Mesodermal cell (in vitro differentiated cells): ENCODE data around the gene MACF1.

Experiments used
- H3K27ac ChIP-seq: 2 replicates; pipeline ENCODE4 v1.7.0; 2013; ENCODE audit warnings: mild to moderate bottlenecking, low read depth, low read length, moderate library complexity; ENCODE audit not compliant: severe bottlenecking
- H3K36me3 ChIP-seq: 2 replicates; pipeline ENCODE4 v1.7.1; 2013; ENCODE audit warnings: mild to moderate bottlenecking, low read length, moderate library complexity; ENCODE audit not compliant: control insufficient read depth, insufficient read depth
- H3K4me1 ChIP-seq: one replicate; pipeline ENCODE4 v1.7.1; 2013; ENCODE audit warnings: mild to moderate bottlenecking, low read length; ENCODE audit not compliant: insufficient read depth, control insufficient read depth, poor library complexity, severe bottlenecking
- H3K4me3 ChIP-seq: 2 replicates; pipeline ENCODE4 v1.7.0; 2013; ENCODE audit warnings: low read length, control low read depth, mild to moderate bottlenecking; ENCODE audit not compliant: insufficient read depth, poor library complexity, severe bottlenecking; ENCODE audit errors: extremely low read depth
- H3K9me3 ChIP-seq: 2 replicates; pipeline ENCODE4 v1.7.1; 2013; ENCODE audit warnings: mild to moderate bottlenecking, low read length, moderate library complexity; ENCODE audit not compliant: control insufficient read depth
- WGBS, 2 experiments: methylation state at CpG; one replicate each; pipeline ENCODE4 v1.1.5; 2013; ENCODE audit warnings: missing lambda C conversion rate in 2 of 2; ENCODE audit not compliant: insufficient coverage in 2 of 2; 5-methylcytosine and 5-hydroxymethylcytosine counted together

Gene MACF1

GRCh38 chr1:39395357-39395831, 190.9 kb downstream of the MACF1 start:
- H3K27ac ChIP-seq = peak overlapping the region; percentile 75
- 67% methylated on average over 1 of the region's 1 CpG; no CpG with 5 or more reads in 1 of the 2 experiments for WGBS, 2 experiments

GRCh38 chr1:39396671-39397070, 192.2 kb downstream of the MACF1 start:
- WGBS, 2 experiments = 88 to 94% methylated on average over 1 to 3 of the region's 5 CpGs
- Histone ChIP-seq H3K9me3 (no peaks in the 10 kb centered on the region), H3K4me3 (no peak overlapping the region), H3K4me1 (peaks cover 90% of the 10 kb centered on the region), H3K27ac (no peak overlapping the region), H3K36me3 (peaks cover 24% of the 10 kb centered on the region)

More at GRCh38 chr1:39395357-39395831, 190.9 kb downstream of the MACF1 start:
- peaks cover 94% of the 10 kb centered on the region for H3K4me1 ChIP-seq
- no peaks in the 10 kb centered on the region for H3K9me3 ChIP-seq
- H3K4me3 ChIP-seq = no peak overlapping the region
- peaks cover 21% of the 10 kb centered on the region for H3K36me3 ChIP-seq

DNA sequence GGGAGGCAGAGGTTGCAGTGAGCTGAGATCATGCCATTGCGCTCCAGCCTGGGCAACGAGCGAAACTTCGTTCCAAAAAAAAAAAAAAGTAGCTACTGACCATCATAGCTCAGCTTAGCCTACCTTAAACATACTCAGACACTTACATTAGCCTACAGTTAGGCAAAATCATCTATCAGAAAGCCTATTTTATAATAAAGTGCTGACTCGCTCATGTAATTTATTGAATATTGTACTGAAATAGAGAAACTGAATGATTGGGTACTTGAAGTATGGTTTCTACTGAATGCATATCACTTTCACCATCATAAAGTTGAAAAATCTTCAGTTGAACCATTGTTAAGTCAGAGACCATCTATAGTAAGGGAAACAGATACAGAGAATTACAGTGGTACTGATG, 193.0 kb downstream of the MACF1 start:
- Histone ChIP-seq H3K9me3 (no peaks in the 10 kb centered on the region), H3K4me3 (no peak overlapping the region), H3K4me1 (peaks cover 82% of the 10 kb centered on the region), H3K27ac (peak overlapping the region; percentile 100), H3K36me3 (peaks cover 32% of the 10 kb centered on the region)
- WGBS, 2 experiments = 93% methylated on average over 4 of the region's 5 CpGs; no CpG with 5 or more reads in 1 of the 2 experiments

- peaks cover 40% of the 10 kb centered on the region for H3K36me3 ChIP-seq
- peak overlapping the region; percentile 100 for H3K27ac ChIP-seq
- H3K4me1 ChIP-seq = peaks cover 74% of the 10 kb centered on the region
- H3K4me3 ChIP-seq = no peak overlapping the region
- 52 to 75% methylated on average over 1 to 4 of the region's 6 CpGs for WGBS, 2 experiments
- H3K9me3 ChIP-seq = no peaks in the 10 kb centered on the region
These were observed 194.0 kb downstream of the MACF1 start for GRCh38 chr1:39398278-39399021.

GRCh38 chr1:39401106-39401505, 196.6 kb downstream of the MACF1 start:
- 100% methylated on average over 2 of the region's 2 CpGs; no CpG with 5 or more reads in 1 of the 2 experiments for WGBS, 2 experiments
- no peak overlapping the region for H3K27ac ChIP-seq
- H3K9me3 ChIP-seq = no peaks in the 10 kb centered on the region
- no peak overlapping the region for H3K4me3 ChIP-seq
- peaks cover 32% of the 10 kb centered on the region for H3K36me3 ChIP-seq
- H3K4me1 ChIP-seq = peaks cover 66% of the 10 kb centered on the region

GRCh38 chr1:39404876-39405275, 200.4 kb downstream of the MACF1 start:
- no peaks in the 10 kb centered on the region for H3K9me3 ChIP-seq
- H3K36me3 ChIP-seq = peaks cover 25% of the 10 kb centered on the region
- H3K4me1 ChIP-seq = peaks cover 47% of the 10 kb centered on the region
- no peak overlapping the region for H3K27ac ChIP-seq
- no peak overlapping the region for H3K4me3 ChIP-seq
- WGBS, 2 experiments = 100% methylated on average over 2 of the region's 3 CpGs; no CpG with 5 or more reads in 1 of the 2 experiments

DNA sequence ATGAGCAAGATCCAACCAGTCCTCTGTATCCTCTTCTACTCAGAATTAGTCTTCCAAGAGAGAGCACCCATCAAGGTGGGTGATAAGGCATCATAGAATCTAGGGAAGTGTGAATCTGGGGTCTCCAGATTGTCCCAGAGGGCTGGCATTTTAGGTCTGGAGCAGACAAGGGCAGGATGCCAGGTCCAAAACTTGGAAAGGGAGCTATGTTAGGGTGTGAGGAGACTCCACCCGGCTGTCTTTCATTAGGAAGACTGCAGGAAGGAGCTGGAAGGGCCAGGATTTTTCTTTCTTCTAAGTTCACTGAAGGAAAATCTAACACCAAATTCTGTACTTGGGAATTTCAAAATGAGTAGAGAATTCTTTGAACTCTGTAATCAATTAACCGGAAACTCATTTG, 200.9 kb downstream of the MACF1 start:
- Histone ChIP-seq H3K9me3 (no peaks in the 10 kb centered on the region), H3K4me1 (peaks cover 46% of the 10 kb centered on the region), H3K4me3 (no peak overlapping the region), H3K36me3 (peaks cover 28% of the 10 kb centered on the region), H3K27ac (no peak overlapping the region)
- WGBS, 2 experiments = 80 to 100% methylated on average over 1 of the region's 2 CpGs

DNA sequence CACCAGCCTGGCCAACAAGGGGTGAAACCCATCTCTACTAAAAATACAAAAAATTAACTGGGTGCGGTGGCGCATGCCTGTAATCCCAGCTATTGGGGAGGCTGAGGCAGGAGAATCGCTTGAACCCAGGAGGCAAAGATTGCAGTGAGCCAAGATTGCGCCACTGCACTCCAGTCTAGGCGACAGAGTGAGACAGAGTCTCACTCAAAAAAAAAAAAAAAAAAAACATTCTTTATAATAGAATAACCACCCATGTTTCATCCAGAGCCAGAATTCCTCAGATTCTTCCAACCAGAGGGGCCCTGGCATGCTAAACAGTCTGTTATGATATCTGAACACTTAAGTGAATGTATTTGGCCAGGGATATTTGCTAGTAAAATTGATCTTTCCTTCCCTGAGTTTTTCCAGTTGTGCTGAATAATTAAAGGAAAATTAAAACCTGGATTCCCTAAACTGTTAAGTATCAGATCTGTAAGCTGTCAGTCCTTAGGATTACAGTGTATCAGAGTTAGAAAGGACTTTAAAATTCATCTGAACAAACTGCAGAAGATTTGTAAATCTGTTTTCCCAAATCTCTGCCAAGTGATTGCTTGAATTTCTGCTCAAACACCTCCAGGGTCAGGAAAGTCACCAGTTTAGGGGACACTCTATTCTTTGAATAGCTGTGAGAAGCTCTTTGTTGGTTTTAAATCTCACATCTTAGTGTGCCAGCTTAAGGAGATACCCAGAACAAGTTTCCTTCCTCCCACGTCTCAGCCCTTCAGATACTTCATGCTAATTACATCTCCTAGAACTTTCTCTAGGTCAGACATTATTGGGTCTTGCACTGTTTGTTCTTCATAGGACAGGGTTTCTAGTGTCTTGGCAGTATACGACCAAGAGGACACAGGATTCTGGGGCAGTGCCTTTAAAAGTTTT, 202.3 kb downstream of the MACF1 start:
- Histone ChIP-seq H3K9me3 (no peaks in the 10 kb centered on the region), H3K4me1 (peaks cover 40% of the 10 kb centered on the region), H3K36me3 (peaks cover 32% of the 10 kb centered on the region), H3K27ac (peak overlapping the region; percentile 96), H3K4me3 (no peak overlapping the region)
- WGBS, 2 experiments = 81 to 100% methylated on average over 3 of the region's 7 CpGs

DNA sequence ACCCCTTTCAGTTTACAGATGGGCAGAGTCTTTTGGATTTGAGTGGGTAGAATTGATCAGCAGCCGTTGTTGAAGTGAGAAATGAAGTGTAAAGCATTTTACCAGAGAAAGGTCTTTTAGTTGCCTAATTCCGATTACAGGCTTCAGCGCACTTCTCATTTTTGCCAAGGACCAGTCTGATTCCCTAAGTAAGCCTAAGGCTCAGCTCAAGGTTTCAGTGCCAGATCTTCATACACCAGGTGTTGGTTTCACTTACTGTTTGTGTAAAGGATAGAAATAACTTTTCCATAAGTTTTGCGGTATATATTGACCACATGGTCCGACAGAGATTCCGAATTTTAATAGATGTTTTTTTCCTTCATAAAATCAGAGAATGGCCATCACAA, 203.0 kb downstream of the MACF1 start:
- H3K36me3 ChIP-seq = peaks cover 32% of the 10 kb centered on the region
- peak overlapping the region; percentile 79 for H3K4me3 ChIP-seq
- H3K4me1 ChIP-seq = peaks cover 40% of the 10 kb centered on the region
- H3K9me3 ChIP-seq = no peaks in the 10 kb centered on the region
- H3K27ac ChIP-seq = peak overlapping the region; percentile 96
- WGBS, 2 experiments = 85 to 88% methylated on average over 6 of the region's 6 CpGs

DNA sequence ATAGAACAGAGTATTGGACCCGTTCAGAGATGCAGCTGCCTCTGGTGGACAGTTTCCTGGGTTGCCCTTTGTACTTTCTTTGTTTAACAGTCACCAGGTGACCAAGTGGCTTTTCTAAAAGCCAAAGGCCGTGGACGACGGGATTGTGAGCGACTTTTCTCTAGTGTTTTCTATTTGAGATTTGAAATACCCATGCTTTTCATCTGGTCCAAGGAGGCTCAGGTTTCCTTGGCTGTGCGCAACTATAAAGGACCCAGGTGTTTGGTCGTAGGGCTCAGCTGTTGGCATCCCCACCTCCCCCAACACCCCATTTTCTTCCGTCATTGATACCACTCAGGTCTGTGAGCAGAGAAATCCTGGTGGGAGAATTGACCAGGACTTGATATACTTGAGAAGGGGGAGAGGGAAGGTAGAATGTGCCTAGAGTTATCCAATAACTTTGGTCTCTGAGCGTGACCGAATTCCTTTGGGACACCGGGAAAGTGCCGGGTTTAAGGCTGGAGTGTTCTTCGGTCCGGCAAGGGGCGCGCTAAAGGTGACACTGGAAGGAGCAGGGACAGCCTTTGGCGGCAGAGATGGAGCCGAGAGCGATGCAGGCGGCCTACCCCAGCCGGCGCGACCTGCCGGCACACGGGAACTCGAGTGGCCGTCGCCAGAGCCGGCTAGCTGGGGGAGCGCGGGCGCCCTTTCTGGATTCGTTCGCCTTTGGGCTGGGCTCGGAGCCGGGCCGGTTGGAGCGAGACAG, 203.6 kb downstream of the MACF1 start:
- Histone ChIP-seq H3K36me3 (peaks cover 33% of the 10 kb centered on the region), H3K4me1 (peaks cover 40% of the 10 kb centered on the region), H3K27ac (peak overlapping the region; percentile 96), H3K9me3 (no peaks in the 10 kb centered on the region), H3K4me3 (peak overlapping the region; percentile 79)
- WGBS, 2 experiments = 5 to 6% methylated on average over 35 of the region's 38 CpGs
